ENCODE results near the gene TMEM108.

DNA sequence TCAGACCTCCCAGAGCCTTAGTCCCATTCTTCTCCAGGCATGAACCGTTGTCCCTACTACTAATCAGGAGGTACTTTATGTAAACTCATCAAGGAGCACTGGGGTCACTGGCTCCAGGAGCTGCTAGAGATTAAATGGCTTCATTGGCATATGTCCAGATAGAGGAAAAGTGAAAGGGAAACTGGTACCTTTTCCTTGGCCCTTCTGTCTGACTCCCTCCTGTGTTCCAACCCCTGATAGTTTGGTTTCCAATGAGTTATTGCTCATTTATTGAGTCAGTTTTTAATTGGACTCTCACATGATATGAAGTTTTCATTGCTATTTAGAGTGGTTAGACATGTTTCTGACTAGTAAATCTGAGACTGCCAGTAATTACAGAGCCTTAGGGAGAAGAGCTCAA lies 231.2 kb downstream of the TMEM108 start:
- TF ChIP-seq, protein P1, sequence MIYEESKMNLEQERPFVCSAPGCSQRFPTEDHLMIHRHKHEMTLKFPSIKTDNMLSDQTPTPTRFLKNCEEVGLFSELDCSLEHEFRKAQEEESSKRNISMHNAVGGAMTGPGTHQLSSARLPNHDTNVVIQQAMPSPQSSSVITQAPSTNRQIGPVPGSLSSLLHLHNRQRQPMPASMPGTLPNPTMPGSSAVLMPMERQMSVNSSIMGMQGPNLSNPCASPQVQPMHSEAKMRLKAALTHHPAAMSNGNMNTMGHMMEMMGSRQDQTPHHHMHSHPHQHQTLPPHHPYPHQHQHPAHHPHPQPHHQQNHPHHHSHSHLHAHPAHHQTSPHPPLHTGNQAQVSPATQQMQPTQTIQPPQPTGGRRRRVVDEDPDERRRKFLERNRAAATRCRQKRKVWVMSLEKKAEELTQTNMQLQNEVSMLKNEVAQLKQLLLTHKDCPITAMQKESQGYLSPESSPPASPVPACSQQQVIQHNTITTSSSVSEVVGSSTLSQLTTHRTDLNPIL (CRISPR knock-in tag; IDR thresholded peaks at IDR 0.05; ENCODE audit: low read depth): no peak
- TF ChIP-seq ZFP3 (CRISPR knock-in tag; IDR thresholded peaks at IDR 0.05): no peak
- TF ChIP-seq, protein P2, sequence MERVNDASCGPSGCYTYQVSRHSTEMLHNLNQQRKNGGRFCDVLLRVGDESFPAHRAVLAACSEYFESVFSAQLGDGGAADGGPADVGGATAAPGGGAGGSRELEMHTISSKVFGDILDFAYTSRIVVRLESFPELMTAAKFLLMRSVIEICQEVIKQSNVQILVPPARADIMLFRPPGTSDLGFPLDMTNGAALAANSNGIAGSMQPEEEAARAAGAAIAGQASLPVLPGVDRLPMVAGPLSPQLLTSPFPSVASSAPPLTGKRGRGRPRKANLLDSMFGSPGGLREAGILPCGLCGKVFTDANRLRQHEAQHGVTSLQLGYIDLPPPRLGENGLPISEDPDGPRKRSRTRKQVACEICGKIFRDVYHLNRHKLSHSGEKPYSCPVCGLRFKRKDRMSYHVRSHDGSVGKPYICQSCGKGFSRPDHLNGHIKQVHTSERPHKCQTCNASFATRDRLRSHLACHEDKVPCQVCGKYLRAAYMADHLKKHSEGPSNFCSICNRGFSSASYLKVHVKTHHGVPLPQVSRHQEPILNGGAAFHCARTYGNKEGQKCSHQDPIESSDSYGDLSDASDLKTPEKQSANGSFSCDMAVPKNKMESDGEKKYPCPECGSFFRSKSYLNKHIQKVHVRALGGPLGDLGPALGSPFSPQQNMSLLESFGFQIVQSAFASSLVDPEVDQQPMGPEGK (CRISPR knock-in tag; IDR thresholded peaks at IDR 0.05; ENCODE audit: borderline replicate concordance): no peak
- TF ChIP-seq ARNTL (CRISPR knock-in tag; IDR thresholded peaks at IDR 0.05; ENCODE audit: borderline replicate concordance, low read depth): no peak
- TF ChIP-seq TCF4 (CRISPR knock-in tag; IDR thresholded peaks at IDR 0.05; ENCODE audit: borderline replicate concordance): no peak
- no peak for TF ChIP-seq ZNF70 (CRISPR knock-in tag; IDR thresholded peaks at IDR 0.05)
- TF ChIP-seq OSR1 (CRISPR knock-in tag; IDR thresholded peaks at IDR 0.05): no peak
